ENCODE results near the gene APC.

The APC gene

GRCh38 chr5:112867411-112867810, 129.7 kb downstream of the APC start (continued):
- TF ChIP-seq ZBTB21 (tag by site-specific recombination; IDR thresholded peaks at IDR 0.05) (no peak), ZNF10 (tag by site-specific recombination; IDR thresholded peaks at IDR 0.05) (no peak), ZNF513 (tag by site-specific recombination; IDR thresholded peaks at IDR 0.05) (no peak)

- Histone ChIP-seq H3K4me1 (ENCODE audit: control insufficient read depth, insufficient read depth, low read length) (no peaks in the 10 kb centered on the region), H3K4me3 (ENCODE audit: low read depth, low read length) (no peak overlapping the region), H3K36me3 (ENCODE audit: control insufficient read depth in 2 of 2, insufficient read depth in 1 of 2, low read length in 2 of 2) (peaks cover 57 to 78% of the 10 kb centered on the region in 2 experiments), H3K9me3 (ENCODE audit: control insufficient read depth, insufficient read depth, low read depth, low read length) (no peaks in the 10 kb centered on the region), H3K27ac (ENCODE audit: extremely low read depth, low read depth, low read length) (no peak overlapping the region)
- ChIA-PET CTCF (no interaction called here), POLR2A (no interaction called here)
- TF ChIP-seq IKZF3 (tag by site-specific recombination; IDR thresholded peaks at IDR 0.05) (no peak), ZNF19 (tag by site-specific recombination; IDR thresholded peaks at IDR 0.05; ENCODE audit: low read depth) (no peak), ZNF221 (tag by site-specific recombination; IDR thresholded peaks at IDR 0.05; ENCODE audit: borderline replicate concordance) (no peak), ATF2 (tag by site-specific recombination; IDR thresholded peaks at IDR 0.05; ENCODE audit: low read depth) (no peak), MZF1 (tag by site-specific recombination; IDR thresholded peaks at IDR 0.05; ENCODE audit: borderline replicate concordance) (no peak), ZNF776 (tag by site-specific recombination; IDR thresholded peaks at IDR 0.05; ENCODE audit: borderline replicate concordance) (no peak), ZNF18 (tag by site-specific recombination; IDR thresholded peaks at IDR 0.05) (no peak), ZNF174 (tag by site-specific recombination; IDR thresholded peaks at IDR 0.05) (no peak), ZNF114 (tag by site-specific recombination; IDR thresholded peaks at IDR 0.05) (no peak), SETDB1 (IDR thresholded peaks at IDR 0.05; ENCODE audit: insufficient read length, low read length) (no peak), ZNF510 (tag by site-specific recombination; IDR thresholded peaks at IDR 0.05; ENCODE audit: insufficient replicate concordance) (no peak)
- TF ChIP-seq, protein P1, sequence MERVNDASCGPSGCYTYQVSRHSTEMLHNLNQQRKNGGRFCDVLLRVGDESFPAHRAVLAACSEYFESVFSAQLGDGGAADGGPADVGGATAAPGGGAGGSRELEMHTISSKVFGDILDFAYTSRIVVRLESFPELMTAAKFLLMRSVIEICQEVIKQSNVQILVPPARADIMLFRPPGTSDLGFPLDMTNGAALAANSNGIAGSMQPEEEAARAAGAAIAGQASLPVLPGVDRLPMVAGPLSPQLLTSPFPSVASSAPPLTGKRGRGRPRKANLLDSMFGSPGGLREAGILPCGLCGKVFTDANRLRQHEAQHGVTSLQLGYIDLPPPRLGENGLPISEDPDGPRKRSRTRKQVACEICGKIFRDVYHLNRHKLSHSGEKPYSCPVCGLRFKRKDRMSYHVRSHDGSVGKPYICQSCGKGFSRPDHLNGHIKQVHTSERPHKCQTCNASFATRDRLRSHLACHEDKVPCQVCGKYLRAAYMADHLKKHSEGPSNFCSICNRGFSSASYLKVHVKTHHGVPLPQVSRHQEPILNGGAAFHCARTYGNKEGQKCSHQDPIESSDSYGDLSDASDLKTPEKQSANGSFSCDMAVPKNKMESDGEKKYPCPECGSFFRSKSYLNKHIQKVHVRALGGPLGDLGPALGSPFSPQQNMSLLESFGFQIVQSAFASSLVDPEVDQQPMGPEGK (tag by site-specific recombination; IDR thresholded peaks at IDR 0.05): no peak
- TF ChIP-seq, protein P2, sequence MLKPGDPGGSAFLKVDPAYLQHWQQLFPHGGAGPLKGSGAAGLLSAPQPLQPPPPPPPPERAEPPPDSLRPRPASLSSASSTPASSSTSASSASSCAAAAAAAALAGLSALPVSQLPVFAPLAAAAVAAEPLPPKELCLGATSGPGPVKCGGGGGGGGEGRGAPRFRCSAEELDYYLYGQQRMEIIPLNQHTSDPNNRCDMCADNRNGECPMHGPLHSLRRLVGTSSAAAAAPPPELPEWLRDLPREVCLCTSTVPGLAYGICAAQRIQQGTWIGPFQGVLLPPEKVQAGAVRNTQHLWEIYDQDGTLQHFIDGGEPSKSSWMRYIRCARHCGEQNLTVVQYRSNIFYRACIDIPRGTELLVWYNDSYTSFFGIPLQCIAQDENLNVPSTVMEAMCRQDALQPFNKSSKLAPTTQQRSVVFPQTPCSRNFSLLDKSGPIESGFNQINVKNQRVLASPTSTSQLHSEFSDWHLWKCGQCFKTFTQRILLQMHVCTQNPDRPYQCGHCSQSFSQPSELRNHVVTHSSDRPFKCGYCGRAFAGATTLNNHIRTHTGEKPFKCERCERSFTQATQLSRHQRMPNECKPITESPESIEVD (tag by site-specific recombination; IDR thresholded peaks at IDR 0.05): no peak
- TF ChIP-seq, protein P3, sequence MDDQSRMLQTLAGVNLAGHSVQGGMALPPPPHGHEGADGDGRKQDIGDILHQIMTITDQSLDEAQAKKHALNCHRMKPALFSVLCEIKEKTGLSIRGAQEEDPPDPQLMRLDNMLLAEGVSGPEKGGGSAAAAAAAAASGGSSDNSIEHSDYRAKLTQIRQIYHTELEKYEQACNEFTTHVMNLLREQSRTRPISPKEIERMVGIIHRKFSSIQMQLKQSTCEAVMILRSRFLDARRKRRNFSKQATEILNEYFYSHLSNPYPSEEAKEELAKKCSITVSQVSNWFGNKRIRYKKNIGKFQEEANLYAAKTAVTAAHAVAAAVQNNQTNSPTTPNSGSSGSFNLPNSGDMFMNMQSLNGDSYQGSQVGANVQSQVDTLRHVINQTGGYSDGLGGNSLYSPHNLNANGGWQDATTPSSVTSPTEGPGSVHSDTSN (CRISPR knock-in tag; IDR thresholded peaks at IDR 0.05): no peak
Observed at GRCh38 chr5:112869948-112870347, 132.3 kb downstream of the APC start.
